ENCODE measurements around the gene RCOR3.

GRCh38 chr1:211241071-211241470, 18.1 kb upstream of the RCOR3 start:
- TF ChIP-seq CTCF (IDR thresholded peaks at IDR 0.05; ENCODE audit: low read length) (no peak), EZH2 (optimal IDR thresholded peaks at IDR 0.05; ENCODE audit: low read depth, low read length) (no peak), EZH2phosphoT487 (IDR thresholded peaks at IDR 0.05; ENCODE audit: low read length) (no peak)

Measured in MM.1S (cell line).